ENCODE measurements around the gene POLR1B. TPM values are rescaled to one million over a fixed set of nuclear protein-coding genes. Genes with fewer than 3 reads are reported as not detected.
"Not testable (repeated sequence)": the region's sequence is repeated elsewhere in the genome, so short reads cannot be mapped to it uniquely, and the experiment has no call there.

Gene POLR1B
- total RNA-seq, 2 experiments from 2014 or later, result 50.7 to 55.3 TPM

DNA sequence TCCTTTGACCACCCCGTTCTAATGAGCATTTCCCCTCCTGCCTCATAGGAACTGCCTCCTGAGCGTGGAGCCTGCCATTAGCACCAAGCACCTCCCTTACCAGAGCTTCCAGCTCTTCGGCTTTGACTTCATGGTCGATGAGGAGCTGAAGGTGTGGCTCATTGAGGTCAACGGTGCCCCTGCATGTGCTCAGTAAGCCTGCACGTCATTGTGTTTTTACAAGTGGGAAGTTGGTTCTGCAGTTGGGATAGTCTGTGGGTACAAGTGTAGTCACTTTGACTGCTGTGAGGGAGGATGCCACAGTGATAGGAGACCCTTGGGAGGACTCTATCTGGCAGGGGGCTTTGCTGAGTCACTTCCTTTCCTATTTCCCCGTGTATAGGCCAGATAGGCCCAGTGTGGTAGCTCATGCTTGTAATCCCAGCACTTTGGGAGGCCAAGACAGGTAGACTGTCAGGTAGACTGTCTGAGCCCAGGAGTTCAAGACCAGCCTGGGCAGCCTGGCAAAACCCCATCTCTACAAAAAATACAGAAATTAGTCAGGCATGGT lies 22.0 kb upstream of the POLR1B start:
- CTCF ChIA-PET, result no interaction called here
- Mint-ChIP-seq H3K4me1 (ENCODE audit: low read depth) (no peaks in the 10 kb centered on the region), H3K27ac (no peak overlapping the region), H3K27me3 (no peaks in the 10 kb centered on the region), H3K4me3 (no peak overlapping the region), H3K9me3 (no peaks in the 10 kb centered on the region), H3K36me3 (peaks cover 55% of the 10 kb centered on the region)
- DNase-seq, result no peak
- POLR2A ChIA-PET, result no interaction called here
- intact Hi-C loops (cut with micrococcal nuclease), result no loop called here

DNA sequence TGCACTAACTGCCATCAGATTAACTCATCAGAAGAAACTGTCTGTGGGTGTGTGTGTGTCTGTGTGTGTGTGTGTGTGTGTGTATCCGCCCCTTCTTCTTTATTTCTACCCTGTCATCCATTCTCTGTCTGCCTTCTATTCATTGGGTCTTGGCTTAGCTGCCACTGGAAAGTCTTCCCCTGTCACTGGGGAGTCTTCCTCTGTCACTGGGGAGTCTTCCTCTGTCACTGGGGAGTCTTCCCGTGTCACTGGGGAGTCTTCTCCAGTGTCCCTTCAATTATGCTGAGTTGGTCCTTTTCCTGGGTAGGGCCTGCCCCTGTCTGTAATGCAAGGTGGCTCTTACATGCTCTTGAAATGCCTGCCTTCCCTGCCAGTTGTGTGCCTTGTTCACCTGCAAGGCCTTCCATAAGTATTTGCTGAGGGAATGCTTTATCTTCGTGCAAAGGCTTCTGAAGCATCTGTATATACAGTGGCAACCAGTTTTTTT lies 18.9 kb upstream of the POLR1B start:
- intact Hi-C loops (cut with micrococcal nuclease), result no loop called here
- no peaks in the 10 kb centered on the region for H3K27me3 Mint-ChIP-seq
- no peaks in the 10 kb centered on the region for H3K4me1 Mint-ChIP-seq (ENCODE audit: low read depth)
- ChIA-PET POLR2A (no interaction called here), CTCF (interaction anchor here (0.8 kb wide), 1 partner anchor 42 kb away, joined by 3 read pairs; no protein-coding TSS in a partner anchor)
- H3K9me3 Mint-ChIP-seq, result no peaks in the 10 kb centered on the region
- H3K4me3 Mint-ChIP-seq, result no peak overlapping the region
- peaks cover 58% of the 10 kb centered on the region for H3K36me3 Mint-ChIP-seq
- H3K27ac Mint-ChIP-seq, result no peak overlapping the region
- DNase-seq, result no peak

DNA sequence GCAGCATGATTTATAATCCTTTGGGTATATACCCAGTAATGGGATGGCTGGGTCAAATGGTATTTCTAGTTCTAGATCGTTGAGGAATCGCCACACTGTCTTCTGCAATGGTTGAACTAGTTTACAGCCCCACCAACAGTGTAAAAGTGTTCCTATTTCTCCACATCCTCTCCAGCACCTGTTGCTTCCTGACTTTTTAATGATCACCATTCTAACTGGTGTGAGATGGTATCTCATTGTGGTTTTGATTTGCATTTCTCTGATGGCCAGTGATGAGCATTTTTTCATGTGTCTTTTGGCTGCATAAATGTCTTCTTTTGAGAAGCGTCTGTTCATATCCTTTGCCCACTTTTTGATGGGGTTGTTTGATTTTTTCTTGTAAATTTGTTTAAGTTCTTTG lies 18.0 kb upstream of the POLR1B start:
- POLR2A ChIA-PET; H3K4me1 Mint-ChIP-seq (ENCODE audit: low read depth); DNase-seq; H3K9me3 Mint-ChIP-seq; CTCF ChIA-PET; H3K27me3 Mint-ChIP-seq; intact Hi-C loops (cut with micrococcal nuclease); H3K4me3 Mint-ChIP-seq; H3K27ac Mint-ChIP-seq: not testable (repeated sequence)
- peaks cover 60% of the 10 kb centered on the region for H3K36me3 Mint-ChIP-seq

DNA sequence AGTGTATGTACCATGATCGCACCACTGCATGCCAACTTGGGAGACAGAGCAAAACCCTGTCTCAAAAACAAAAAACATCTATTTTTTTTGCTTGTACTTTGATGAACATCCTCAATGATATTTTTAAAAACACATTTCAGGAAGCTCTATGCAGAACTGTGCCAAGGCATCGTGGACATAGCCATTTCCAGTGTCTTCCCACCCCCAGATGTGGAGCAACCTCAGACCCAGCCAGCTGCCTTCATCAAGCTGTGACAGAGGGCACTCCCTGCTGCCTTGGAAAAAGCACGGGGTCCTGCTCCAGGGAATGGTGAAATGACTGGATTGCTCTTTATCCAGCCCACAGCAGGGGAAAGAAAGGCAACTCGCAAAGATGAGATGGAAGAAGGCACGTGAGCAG lies 13.7 kb upstream of the POLR1B start:
- Mint-ChIP-seq H3K27me3 (no peaks in the 10 kb centered on the region), H3K36me3 (peaks cover 44% of the 10 kb centered on the region), H3K4me1 (ENCODE audit: low read depth) (no peaks in the 10 kb centered on the region), H3K4me3 (no peak overlapping the region), H3K27ac (no peak overlapping the region), H3K9me3 (no peaks in the 10 kb centered on the region)
- no peak for DNase-seq
- ChIA-PET CTCF (no interaction called here), POLR2A (no interaction called here)
- intact Hi-C loops (cut with micrococcal nuclease), result no loop called here

DNA sequence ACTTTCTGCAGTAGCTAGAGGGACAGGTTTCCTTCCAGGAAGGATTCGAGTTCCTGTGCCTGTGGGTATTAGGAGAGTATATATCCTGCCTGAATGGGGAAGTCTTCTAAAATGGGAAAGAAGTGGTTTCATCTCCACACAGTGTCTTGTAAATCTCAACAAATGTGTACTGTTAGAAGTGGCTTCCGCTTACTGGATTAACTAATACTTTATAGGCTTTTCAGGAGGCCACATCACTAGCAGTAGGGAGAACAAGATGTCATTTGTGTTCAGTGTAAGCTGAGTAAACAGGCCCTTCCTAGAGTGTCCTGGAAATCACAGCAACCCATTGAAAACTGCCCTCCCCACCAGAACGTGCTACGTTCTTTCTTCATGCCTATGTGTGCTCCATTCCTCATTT lies 12.5 kb upstream of the POLR1B start:
- no peaks in the 10 kb centered on the region for H3K4me1 Mint-ChIP-seq (ENCODE audit: low read depth)
- POLR2A ChIA-PET, result no interaction called here
- DNase-seq, result no peak
- CTCF ChIA-PET, result no interaction called here
- H3K9me3 Mint-ChIP-seq, result no peaks in the 10 kb centered on the region
- H3K36me3 Mint-ChIP-seq, result peaks cover 35% of the 10 kb centered on the region
- intact Hi-C loops (cut with micrococcal nuclease), result no loop called here
- H3K27me3 Mint-ChIP-seq, result no peaks in the 10 kb centered on the region
- H3K4me3 Mint-ChIP-seq, result no peak overlapping the region
- H3K27ac Mint-ChIP-seq, result no peak overlapping the region

DNA sequence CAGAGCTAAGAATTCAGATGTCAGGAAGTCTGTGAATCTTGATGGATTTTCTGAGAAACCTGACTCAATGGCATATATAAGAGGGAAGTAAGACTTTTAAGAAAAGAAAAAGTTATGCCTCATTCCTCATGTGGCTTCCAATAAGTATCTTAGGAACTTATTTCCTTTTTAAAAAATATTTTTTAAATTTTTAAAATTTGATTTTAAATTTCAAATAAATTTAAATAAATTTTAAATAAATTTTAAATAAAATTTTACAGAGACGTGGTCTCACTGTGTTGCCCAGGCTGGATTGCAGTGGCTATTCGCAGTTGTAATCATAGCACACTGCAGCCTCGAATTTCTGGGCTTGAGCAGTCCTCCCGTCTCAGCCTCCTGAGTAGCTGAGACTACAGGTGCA lies 11.5 kb upstream of the POLR1B start:
- Mint-ChIP-seq H3K4me1 (ENCODE audit: low read depth) (no peaks in the 10 kb centered on the region), H3K36me3 (peaks cover 33% of the 10 kb centered on the region), H3K27me3 (no peaks in the 10 kb centered on the region), H3K4me3 (no peak overlapping the region), H3K9me3 (no peaks in the 10 kb centered on the region), H3K27ac (no peak overlapping the region)
- intact Hi-C loops (cut with micrococcal nuclease), result no loop called here
- DNase-seq, result no peak
- ChIA-PET POLR2A (no interaction called here), CTCF (no interaction called here)

DNA sequence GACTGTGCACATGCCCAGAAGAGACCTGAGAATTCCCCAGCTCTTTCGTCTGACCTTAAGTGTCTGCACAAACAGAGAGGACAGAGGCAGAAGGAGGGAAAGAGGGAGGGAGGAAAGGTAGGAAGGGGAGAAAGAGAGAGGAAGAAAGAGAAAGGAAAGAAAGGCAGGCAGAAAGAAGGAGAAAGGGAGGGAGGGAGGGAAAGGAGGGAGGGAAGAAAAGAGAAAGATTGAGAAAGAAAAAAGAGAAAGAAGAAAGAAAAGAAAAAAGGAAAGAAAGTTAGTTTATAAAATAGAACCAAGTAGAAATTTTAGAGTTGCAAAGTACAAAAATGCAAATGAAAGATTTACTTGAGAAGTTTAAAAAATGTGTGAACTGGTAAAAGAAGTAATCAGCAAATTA lies 7.4 kb upstream of the POLR1B start:
- Mint-ChIP-seq H3K36me3 (peaks cover 17% of the 10 kb centered on the region), H3K9me3 (peaks cover 3% of the 10 kb centered on the region), H3K27ac (no peak overlapping the region), H3K4me3 (no peak overlapping the region), H3K4me1 (ENCODE audit: low read depth) (no peaks in the 10 kb centered on the region), H3K27me3 (no peaks in the 10 kb centered on the region)
- DNase-seq, result no peak
- intact Hi-C loops (cut with micrococcal nuclease), result no loop called here
- POLR2A ChIA-PET, result interaction anchor here (0.6 kb wide), 1 partner anchor 13 kb away, joined by 4 read pairs; no protein-coding TSS in a partner anchor
- CTCF ChIA-PET, result no interaction called here

DNA sequence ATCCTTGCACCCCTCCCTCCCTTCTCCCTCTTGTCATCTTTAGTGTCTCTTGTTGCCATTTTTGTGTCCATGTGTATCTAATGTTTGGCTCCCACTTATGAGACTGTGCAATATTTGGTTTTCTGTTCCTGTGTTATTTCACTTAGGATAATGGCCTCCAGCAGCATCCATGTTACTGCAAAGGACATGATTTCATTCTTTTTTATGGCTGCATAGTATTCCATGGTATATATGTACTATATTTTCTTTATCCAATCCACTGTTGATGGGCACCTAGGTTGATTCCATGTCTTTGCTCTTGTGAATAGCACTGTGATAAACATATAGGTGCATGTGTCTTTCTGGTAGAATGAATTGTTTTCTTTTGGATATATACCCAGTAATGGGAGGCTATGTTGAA lies 5.6 kb upstream of the POLR1B start:
- peaks cover 11% of the 10 kb centered on the region for H3K4me1 Mint-ChIP-seq (ENCODE audit: low read depth)
- POLR2A ChIA-PET; H3K9me3 Mint-ChIP-seq; DNase-seq; CTCF ChIA-PET; H3K4me3 Mint-ChIP-seq; H3K36me3 Mint-ChIP-seq; H3K27me3 Mint-ChIP-seq; H3K27ac Mint-ChIP-seq; intact Hi-C loops (cut with micrococcal nuclease): not testable (repeated sequence)

DNA sequence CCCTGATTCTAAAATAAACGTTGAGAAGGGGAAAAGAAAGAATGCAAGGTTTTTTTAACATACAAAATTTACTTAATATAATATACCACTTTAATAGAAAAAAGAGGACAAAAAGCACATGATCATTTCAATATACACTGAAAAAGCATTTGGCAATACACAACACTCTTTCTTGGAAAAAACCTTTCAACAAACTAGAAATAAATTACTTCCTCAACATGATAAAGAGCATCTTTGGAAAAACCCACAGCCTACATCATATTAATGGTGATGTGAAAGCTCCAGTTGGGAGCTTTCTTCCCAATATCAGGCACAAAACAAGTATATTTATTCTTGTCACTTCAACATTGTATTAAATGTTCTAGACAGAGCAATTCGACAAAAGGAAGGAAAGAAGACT lies 3.0 kb upstream of the POLR1B start:
- peaks cover 11% of the 10 kb centered on the region for H3K4me1 Mint-ChIP-seq (ENCODE audit: low read depth)
- peaks cover 3% of the 10 kb centered on the region for H3K9me3 Mint-ChIP-seq
- ChIA-PET CTCF (no interaction called here), POLR2A (no interaction called here)
- no peak overlapping the region for H3K4me3 Mint-ChIP-seq
- H3K36me3 Mint-ChIP-seq, result peaks cover 4% of the 10 kb centered on the region
- no peaks in the 10 kb centered on the region for H3K27me3 Mint-ChIP-seq
- intact Hi-C loops (cut with micrococcal nuclease), result no loop called here
- H3K27ac Mint-ChIP-seq, result no peak overlapping the region
- DNase-seq, result no peak

DNA sequence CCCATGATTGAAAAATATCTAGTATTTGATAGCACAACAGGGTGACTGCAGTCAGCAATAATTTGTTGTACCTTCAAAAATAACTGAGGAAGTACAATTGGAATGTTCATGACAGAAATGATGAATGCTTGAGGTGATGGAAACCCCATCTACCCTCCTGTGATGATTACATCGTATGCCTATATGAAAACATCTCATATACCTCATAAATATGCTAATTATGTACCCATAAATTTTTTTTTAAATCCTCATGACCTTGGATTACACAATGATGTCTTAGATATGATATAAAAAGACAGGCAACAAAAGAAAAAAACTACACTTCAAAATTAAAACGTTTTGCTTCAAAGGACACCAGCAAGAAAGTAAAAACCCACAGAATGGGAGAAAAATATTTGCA lies 1.4 kb upstream of the POLR1B start:
- no peaks in the 10 kb centered on the region for H3K27me3 Mint-ChIP-seq
- H3K4me1 Mint-ChIP-seq (ENCODE audit: low read depth), result peaks cover 17% of the 10 kb centered on the region
- CTCF ChIA-PET, result no interaction called here
- H3K36me3 Mint-ChIP-seq, result peaks cover 2% of the 10 kb centered on the region
- POLR2A ChIA-PET, result no interaction called here
- H3K9me3 Mint-ChIP-seq, result peaks cover 3% of the 10 kb centered on the region
- no peak overlapping the region for H3K27ac Mint-ChIP-seq
- DNase-seq, result no peak
- intact Hi-C loops (cut with micrococcal nuclease), result loop anchor here (5.0 to 10.0 kb wide), 4 partner anchors 264 to 659 kb away; partner anchors contain the start of genes ANAPC1, ZC3H6 and ZC3H8
- H3K4me3 Mint-ChIP-seq, result no peak overlapping the region

DNA sequence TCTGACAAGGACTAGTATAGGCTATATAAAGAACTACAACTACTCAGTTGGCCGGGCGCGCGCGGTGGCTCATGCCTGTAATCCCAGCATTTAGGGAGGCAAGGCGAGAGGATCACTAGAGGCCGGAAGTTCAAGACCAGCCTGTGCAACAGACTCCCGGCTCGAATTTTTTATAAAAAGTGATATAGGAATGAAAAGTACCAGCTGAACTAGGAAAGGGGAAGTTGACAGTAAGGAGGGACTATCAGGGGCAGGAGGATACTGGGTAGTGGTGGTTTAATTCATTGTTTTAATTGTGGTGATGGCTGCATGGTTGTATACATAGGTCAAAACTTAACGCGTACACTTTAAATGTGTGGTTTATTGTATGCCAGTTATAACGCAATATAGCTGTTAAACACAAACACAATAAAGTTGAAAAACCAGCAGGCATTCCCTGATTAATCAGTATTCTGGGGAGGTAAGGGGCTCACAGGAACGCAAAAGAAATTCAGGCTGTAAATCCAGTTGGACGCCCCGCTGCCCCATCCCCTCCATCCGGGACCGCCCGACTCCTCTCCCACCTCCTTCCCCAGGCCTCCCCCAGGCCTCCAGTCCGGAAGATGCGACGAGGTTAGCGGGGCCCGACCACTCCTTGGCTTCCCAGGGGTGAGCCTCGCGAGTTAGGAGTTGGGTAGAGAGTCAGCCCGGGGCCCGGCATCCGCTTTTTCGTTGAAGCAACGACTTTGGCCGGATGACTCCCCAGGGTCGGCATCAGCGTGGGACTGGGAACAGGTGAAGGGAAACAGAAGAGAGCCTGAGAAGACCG lies 746 bp upstream of the POLR1B start:
- POLR2A ChIA-PET, result interaction anchor here (1.0 kb wide), 1 partner anchor 658 kb away, joined by 4 read pairs; no protein-coding TSS in a partner anchor
- DNase-seq, result peak; percentile 78
- Mint-ChIP-seq H3K27me3 (no peaks in the 10 kb centered on the region), H3K4me1 (ENCODE audit: low read depth) (peaks cover 19% of the 10 kb centered on the region), H3K4me3 (no peak overlapping the region), H3K36me3 (peaks cover 2% of the 10 kb centered on the region), H3K9me3 (peaks cover 2% of the 10 kb centered on the region), H3K27ac (no peak overlapping the region)
- CTCF ChIA-PET, result interaction anchor here (1.6 kb wide), 1 partner anchor 61 kb away, joined by 6 read pairs; no protein-coding TSS in a partner anchor
- intact Hi-C loops (cut with micrococcal nuclease), result loop anchor here (1.0 to 10.0 kb wide), 8 partner anchors 43 to 659 kb away; partner anchors contain the start of genes ANAPC1, CHCHD5, SLC20A1 and TMEM87B

DNA sequence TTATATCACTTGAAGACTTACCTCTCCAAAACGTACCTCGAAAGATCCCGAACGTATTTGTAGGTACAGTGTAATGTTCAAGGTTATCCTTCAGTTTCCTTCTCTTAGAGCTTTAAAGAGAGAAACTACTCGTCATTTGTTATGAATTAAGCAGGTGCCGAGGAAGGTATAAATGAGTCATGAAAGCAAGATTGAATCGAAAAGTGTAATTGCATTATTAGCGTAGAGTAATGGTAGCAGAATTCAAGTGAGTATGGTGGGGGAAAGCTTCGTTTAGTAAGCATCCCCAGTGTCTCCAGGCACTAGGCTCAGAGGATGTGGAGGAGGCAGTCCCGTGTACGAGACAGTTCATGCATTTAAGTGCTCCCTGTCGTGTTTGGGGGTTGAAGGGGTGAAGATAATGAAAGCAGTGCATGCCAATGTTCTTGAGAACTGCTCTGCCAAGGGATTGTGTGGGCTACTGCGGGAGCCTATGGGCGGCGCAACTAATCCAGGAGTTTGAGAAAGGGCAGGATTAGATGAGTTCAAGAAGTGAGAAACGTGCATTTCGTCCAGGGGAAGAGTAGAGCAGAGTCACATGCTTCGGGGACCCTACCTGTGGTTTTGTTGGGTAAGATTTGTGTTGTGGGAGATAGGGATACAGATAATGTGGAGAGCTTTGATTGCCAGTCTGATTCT lies 858 bp downstream of the POLR1B start:
- intact Hi-C loops (cut with micrococcal nuclease), result loop anchor here (1.0 to 10.0 kb wide), 8 partner anchors 41 to 661 kb away; partner anchors contain the start of genes ANAPC1, CHCHD5, SLC20A1 and TMEM87B
- Mint-ChIP-seq H3K9me3 (no peaks in the 10 kb centered on the region), H3K27me3 (no peaks in the 10 kb centered on the region), H3K36me3 (peaks cover 14% of the 10 kb centered on the region), H3K4me1 (ENCODE audit: low read depth) (peaks cover 21% of the 10 kb centered on the region), H3K4me3 (no peak overlapping the region), H3K27ac (no peak overlapping the region)
- POLR2A ChIA-PET, result interaction anchor here (1.0 to 1.1 kb wide), 2 partner anchors 44 to 660 kb away, joined by 3 to 4 read pairs; no protein-coding TSS in a partner anchor
- CTCF ChIA-PET, result interaction anchor here (0.5 to 1.6 kb wide), 2 partner anchors 62 to 541 kb away, joined by 3 to 6 read pairs; no protein-coding TSS in a partner anchor
- peak; percentile 31 for DNase-seq
